Subcutaneous adipose tissue (tissue), 4 donors: Measurements from ENCODE around the gene TOR1AIP1. TPM values are rescaled to one million over a fixed set of nuclear protein-coding genes. Genes with fewer than 3 reads are reported as not detected.

Experiments used
- CTCF ChIP-seq: fragments of 450-650 bp; IDR thresholded peaks from one replicate; pipeline ENCODE4 v1.5.1; 2016; ENCODE audit warnings: low read depth, mild to moderate bottlenecking, control low read depth, antibody characterized with exemption, moderate library complexity
- total RNA-seq, 4 donors: library from RNA; depleted of rRNA; stranded (reverse); fragments of >200 nt; gene quantifications; one replicate each; pipeline ENCODE4 v1.1.0, GENCODE V29; 2016

The TOR1AIP1 gene
- total RNA-seq, 4 donors from 2014 or later, result 68.5 to 97.1 (median 77.9) TPM

GRCh38 chr1:179875596-179876299 is 6.3 kb upstream of the TOR1AIP1 start:
- no peak for TF ChIP-seq CTCF

- no peak for TF ChIP-seq CTCF
Observed at GRCh38 chr1:179876300-179876715, 5.8 kb upstream of the TOR1AIP1 start.

- TF ChIP-seq CTCF, result no peak
Observed at GRCh38 chr1:179877586-179878265, 4.4 kb upstream of the TOR1AIP1 start, which contains the start of gene TOR1AIP2. TOR1AIP2 (minus strand) TSS chr1:179877803; CDS start chr1:179852665, 25,138 bp downstream.

GRCh38 chr1:179879797-179880196 is 2.3 kb upstream of the TOR1AIP1 start:
- no peak for TF ChIP-seq CTCF

- no peak for TF ChIP-seq CTCF
Observed at GRCh38 chr1:179881642-179882252, 338 bp upstream of the TOR1AIP1 start.

- TF ChIP-seq CTCF, result no peak
Observed at GRCh38 chr1:179883040-179883744, 1.1 kb downstream of the TOR1AIP1 start.
